Measurements from ENCODE around the gene CELA2B.
"Not testable (repeated sequence)": the region's sequence is repeated elsewhere in the genome, so short reads cannot be mapped to it uniquely, and the experiment has no call there.

The CELA2B gene

DNA sequence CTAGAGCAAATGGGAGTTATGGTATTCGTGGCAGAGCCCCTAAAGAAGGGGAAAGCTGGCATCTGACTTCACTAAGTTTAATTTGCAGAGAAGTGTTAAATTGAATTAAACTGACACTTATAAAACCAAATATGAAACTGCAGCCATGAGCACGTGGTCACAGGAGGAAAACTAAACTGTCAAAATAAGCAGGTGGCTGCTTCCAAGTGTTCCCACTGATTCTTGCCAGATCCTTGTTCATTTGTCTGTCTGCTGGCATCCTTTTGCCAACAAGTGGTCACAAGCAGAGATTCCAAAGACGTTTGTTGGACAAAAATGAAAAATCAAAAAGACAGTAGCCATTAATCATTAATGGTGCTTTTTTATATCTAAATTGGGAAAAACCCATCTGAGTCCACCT, 6.5 kb upstream of the CELA2B start:
- no peak for DNase-seq

DNA sequence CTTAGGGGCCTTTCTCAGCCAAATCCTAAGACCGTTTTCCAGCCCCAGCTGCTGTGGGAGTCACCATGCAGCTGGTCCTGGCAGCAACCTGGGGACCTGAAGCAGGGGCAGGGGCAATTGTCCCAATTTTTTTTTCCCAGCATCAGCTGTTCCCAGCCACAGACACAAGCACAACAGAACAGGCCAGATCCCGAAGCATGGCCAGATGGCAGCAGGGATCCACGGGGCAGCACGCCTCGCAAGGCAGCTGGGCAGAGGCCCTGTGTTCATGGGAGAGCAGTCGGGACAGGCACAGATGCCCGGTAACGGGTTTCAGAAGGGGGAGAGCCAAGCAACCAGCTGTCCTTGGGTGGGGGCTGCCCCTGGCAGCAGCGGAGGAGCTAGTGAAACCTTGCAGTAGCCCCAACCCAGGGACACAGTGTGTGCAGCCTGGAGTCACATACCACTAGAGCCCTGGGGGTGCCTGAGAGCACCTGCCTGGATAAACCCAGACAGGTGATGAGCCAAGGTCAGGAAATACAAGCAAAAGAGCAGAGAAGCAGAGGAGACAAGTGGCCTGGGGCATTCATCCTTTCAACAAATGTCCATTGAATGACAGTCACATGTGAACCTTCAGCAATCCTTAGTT, 6.0 kb upstream of the CELA2B start:
- not testable (repeated sequence) for DNase-seq

DNA sequence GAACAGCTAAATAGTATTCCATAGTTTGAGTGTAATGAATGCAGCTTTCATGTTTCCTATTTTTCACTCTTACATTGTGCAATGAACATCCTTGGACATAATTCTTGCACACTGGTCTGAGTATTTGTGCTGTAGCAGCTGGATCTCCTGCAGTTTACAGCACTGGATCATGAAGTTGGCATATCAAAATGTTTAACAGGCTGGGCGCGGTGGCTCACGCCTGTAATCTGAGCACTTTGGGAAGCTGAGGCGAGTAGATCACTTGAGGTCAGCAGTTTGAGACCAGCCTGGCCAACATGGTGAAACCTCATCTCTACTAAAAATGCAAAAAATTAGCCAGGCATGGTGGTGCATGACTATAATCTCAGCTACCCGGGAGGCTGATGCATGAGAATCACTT, 4.8 kb upstream of the CELA2B start:
- not testable (repeated sequence) for DNase-seq

DNA sequence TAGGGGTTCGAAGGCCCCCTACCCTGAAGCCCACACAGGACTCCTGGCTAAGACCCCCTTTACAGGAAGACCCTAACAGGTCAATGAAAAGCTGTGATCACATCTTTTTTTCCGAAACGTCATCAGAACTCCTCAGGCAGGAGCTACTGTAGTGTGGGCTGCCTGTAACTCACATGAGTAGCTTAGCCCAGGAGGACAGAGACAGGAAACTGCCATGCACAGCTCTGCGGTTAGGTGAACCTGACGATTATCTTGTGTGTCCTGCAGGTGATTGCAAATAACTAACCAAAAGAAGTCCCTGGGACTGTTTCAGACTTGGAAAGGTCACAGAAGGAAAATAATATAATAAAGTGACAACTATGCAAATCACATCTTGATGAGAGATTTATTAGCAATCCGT, 4.2 kb upstream of the CELA2B start:
- DNase-seq: not testable (repeated sequence)

DNA sequence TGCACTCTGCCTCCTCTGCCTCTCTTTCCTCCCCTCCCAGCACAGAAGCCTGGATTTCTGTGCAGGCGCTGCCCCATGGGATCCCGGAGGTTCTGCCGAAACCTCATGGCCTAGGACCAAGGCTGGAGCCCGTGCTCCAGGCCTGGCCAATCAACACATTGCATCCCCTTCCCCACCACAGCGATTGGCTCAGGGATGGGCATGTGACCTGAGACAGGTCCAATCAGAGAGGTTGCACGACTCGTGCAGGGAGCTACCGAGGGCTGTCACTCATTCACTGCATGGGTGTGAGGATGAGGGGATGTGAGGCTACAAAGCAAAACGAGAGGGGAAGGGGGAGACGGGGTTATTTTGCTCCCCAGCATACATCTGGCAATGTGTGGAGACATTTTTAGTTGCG, 3.3 kb upstream of the CELA2B start:
- no peak for DNase-seq

DNA sequence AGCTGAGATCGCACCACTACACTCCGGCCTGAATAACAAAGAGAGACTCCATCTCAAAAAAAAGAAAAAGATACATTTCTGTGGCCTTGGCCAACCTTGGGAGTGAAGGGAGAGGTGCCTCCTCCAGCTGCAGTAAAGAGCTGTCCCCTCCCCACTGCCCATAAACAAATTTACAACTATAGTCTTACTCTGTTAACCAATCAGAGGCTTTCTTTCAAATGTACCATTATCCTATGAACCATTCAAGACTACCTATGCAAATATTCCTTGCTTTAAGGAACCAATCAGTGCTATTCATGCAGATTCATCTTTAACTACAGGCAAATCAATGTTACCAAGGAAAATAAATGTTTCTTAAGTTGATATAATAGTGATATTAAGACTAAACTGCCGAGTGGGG, 1.0 kb downstream of the CELA2B start:
- no peak for DNase-seq

DNA sequence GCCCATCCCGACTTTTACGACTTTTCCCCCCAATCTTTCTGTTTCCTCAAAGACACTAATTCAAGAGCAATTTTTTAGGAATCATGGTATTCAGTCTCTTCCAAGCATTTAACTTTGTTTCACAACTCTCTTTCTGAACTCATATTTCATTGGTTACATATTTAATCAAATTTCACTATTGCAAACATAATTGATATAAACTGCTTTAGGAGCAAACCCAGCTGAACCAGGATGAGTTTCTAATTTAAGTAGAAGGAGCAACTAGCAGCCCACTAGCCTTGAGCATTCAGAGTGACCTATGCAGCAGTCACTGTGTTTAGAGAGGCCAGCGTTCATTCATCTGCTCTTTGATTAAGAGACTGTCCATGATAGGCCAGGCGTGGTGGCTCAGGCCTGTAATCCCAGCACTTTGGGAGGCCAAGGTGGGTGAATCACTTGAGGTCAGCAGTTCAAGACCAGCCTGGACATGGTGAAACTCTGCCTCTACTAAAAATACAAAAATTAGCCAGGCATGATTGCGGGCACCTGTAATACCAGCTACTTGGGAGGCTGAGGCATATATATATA, 1.8 kb downstream of the CELA2B start:
- no peak for DNase-seq

DNA sequence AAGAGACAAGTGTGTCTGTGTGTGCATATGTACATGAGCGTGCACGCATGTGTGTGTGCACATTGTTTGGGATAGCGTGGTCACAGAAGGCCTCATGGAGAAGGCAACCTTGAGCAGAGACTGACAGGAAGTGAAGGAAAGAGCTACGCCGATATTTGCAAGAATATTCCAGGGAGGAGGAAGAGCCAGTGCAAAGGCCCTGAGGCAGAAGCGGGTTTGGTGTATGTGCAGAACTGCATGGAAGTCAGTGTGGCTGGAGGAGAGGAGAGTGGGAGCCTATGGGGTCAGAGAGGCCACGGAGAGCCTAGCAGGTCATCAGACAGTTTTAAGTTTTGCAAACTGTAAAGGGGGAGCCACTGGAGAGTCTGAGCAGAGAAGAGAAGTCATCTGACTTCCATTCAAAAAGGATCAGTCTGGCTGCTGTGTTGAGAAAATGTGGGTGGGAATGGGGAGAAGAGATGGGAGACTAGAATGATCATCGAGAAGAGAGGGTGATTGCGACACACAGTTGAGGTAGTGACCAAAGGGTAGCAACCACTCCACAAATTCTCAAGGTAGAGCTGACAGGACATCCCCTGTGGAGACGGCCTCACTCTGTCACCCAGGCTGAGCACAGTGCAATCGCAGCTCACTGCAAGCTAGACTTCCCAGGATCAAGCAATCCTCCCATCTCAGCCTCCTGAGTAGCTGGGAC, 3.9 kb downstream of the CELA2B start:
- no peak for DNase-seq

DNA sequence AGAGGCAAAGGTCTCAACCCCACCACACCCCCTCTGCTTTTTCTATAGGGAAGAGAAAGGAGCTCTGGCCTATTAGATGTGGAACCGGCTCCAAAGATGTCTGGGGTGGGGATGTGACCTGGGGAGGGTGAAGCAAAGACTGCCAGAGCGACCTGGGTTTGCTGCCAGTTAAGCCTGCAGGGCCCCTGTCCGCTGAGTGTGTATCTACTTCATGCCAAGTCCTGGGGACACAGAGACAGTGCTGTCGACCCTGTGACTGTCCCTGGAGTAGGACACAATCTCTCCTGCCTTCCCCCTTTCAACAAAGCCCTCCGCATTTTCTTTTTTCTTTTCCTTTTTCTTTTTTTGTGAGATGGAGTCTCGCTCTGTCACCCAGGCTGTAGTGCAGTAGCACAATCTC, 6.6 kb downstream of the CELA2B start:
- DNase-seq: not testable (repeated sequence)

DNA sequence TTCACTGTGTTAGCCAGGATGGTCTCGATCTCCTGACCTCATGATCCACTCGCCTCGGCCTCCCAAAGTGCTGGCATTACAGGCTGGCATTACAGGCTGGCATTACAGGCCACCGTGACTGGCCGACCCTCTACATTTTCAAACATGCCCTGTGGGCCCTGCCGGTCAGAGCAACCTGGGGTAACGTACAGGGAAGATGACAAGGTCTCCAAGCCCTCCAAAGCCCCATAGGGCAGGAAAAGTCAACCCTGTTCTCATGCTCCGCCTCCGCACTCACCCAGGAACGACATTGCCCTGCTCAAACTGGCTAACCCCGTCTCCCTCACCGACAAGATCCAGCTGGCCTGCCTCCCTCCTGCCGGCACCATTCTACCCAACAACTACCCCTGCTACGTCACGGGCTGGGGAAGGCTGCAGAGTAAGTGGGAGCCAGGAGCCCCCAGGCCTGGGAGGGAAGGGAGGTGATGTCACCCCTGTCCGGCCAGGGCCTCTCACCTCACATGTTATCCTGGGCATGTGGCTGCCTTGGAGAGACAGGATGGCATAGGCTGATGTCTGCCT, 7.2 kb downstream of the CELA2B start:
- not testable (repeated sequence) for DNase-seq

DNA sequence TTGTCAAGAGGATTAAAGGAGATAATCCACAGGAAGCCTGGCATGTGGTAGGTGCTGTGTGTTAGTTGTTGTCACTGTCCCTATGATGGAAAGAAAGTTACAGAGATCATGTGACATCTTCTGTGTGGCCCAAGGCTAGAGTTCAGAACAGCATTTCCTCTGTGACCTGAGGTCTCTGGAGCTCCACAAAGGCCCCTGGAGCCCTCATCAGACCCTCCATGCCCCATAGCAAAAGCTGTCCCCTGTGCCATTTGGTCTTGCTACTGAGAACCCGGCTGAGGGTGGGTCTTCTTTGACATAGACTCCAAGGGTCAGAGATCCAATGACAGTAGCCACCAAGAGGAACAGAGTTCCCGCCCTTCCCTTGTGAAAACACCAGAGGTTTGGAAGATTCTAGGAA, 8.1 kb downstream of the CELA2B start:
- no peak for DNase-seq

DNA sequence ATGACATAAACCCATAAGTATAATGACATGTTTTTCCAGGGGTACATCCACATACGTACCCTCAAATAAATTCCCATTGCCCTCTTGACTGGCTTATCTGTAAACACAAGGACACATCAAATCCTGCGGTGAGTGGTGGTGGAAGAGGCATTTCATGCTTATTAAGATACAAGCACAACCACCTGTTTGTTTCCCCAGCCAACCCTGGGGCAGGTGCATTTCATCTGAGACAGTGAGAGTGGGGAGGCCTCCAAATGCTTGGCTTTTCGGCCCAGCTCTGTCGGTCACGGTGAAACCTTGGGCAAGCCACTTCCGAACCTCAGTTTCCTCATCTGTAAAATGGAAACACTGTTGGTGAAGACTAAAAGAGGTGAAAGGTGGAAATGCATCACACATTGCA, 8.5 kb downstream of the CELA2B start:
- not testable (repeated sequence) for DNase-seq

DNA sequence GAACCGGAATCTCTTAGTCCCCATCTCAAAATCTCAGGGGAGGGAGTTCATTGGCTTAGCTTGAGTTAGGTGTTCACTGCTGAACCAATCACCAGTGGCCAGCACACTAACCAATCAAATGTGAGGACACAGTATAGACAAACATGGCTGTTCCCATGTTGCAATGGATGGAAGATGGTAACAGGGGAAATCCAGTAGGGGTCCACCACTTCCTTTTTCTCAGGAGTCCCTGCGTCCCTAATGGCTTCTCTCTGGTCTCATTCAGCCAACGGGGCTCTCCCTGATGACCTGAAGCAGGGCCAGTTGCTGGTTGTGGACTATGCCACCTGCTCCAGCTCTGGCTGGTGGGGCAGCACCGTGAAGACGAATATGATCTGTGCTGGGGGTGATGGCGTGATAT, 9.7 kb downstream of the CELA2B start:
- no peak for DNase-seq

DNA sequence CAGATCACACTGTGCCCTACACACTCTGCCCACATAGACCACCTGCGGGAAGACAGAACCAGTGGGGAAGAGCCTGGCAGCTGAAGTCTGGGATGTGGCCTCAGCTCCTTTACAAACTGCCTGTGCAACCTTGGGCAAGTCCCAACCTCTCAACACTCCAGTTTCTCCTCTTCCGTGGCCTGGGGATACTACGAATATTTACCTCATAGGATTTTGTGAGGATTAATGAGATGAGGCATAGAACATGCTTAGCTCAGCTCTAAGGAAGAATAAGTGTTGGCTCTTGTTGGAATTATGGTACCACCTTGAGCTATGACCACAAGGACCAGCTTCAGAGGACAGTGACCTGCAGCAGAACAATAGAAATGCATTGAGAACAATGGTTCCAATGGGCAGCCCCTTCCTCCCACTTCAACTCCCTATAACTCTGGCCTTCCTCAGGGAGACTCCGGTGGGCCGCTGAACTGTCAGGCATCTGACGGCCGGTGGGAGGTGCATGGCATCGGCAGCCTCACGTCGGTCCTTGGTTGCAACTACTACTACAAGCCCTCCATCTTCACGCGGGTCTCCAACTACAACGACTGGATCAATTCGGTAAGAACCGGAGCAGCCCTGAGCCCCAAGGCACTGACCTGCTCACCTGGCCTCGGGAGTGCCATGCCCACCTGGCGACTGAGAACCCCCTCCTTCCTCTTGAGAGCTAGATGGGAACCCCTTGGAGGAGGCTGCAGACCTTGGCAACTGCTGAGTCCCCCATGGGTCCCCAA, 11.1 kb downstream of the CELA2B start:
- DNase-seq: not testable (repeated sequence)

DNA sequence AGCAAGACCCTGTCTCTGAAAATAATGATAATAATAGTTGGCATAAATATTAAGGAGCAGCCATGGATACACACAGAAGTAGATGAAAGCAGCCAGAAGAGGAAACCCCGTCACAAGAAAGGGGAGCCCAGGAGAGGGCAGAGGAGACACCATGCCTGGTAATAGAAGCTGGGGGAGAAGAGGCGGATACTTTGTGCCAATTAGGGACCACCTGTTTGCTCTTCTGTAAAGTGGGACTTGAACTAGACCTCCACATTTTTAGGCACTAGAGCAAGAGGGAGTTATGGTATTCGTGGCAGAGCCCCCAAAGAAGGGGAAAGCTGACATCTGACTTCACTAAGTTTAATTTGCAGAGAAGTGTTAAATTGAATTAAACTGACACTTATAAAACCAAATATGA, 12.5 kb downstream of the CELA2B start:
- DNase-seq: no peak

DNA sequence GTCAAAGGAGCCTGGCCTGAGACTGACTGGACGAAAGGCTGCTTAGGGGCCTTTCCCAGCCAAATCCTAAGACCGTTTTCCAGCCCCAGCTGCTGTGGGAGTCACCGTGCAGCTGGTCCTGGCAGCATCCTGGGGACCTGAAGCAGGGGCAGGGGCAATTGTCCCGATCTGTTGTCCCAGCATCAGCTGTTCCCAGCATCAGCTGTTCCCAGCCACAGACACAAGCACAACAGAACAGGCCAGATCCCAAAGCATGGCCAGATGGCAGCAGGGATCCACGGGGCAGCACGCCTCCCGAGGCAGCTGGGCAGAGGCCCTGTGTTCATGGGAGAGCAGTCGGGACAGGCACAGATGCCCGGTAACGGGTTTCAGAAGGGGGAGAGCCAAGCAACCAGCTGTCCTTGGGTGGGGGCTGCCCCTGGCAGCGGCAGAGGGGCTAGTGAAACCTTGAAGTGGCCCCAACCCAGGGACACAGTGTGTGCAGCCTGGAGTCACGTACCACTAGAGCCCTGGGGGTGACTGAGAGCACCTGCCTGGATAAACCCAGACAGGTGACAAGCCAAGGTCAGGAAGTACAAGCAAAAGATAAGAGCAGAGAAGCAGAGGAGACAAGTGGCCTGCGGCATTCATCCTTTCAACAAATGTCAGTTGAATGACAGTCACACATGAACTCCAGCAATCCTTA, 13.3 kb downstream of the CELA2B start:
- DNase-seq: peak; percentile 60 to 78 (median 63)

DNA sequence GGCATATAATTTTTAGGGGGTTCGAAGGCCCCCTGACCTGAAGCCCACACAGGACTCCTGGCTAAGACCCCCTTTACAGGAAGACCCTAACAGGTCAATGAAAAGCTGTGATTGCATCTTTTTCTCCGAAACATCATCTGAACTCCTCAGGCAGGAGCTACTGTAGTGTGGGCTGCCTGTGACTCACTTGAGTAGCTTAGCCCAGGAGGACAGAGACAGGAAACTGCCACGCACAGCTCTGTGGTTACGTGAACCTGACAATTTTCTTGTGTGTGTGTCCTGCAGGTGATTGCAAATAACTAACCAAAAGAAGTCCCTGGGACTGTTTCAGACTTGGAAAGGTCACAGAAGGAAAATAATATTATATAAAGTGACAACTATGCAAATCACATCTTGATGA, 15.1 kb downstream of the CELA2B start:
- not testable (repeated sequence) for DNase-seq

DNA sequence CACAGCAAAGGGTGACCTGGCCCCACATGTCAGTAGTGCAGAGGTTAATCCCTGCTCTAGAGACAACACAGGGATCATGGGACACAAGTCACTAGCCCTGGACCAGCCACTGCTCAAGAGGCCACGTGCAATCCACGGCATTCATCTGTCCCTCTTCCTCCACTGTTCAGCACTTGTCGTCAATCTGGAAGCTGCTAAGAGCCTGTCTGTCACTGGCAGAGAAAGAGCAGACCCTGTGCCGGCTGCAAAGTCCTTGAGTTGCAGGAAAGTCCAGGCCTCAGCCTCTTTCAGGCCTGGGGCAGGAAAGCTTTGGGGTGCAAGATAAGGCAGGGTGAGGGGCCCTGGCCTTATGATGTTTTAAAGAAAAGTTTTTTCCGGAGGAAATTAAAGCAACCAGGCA, 16.7 kb downstream of the CELA2B start:
- DNase-seq: no peak

DNA sequence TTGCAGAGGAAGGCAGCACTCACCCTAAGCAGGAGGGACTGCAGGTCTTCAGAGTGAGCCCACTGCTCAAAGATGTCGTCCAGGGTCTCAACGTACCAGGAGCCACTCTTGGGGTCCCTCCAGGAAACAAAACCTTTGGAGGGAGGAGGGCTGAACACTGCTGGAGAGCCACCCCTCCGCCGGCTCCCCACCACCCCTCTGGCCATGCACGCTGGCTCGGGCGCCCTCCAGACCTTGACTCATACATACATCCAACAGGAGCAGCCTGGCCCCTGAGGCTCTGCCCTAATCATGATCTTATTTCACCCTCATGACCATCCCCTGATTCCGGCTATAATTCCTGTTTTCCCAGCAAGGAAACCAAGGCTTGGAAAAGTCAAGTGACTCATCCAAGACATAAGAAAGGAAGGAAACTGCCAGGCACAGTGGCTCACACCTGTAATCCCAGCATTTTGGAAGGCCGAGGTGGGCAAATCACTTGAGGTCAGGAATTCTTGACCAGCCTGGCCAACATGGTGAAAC, 18.0 kb downstream of the CELA2B start:
- DNase-seq: no peak

DNA sequence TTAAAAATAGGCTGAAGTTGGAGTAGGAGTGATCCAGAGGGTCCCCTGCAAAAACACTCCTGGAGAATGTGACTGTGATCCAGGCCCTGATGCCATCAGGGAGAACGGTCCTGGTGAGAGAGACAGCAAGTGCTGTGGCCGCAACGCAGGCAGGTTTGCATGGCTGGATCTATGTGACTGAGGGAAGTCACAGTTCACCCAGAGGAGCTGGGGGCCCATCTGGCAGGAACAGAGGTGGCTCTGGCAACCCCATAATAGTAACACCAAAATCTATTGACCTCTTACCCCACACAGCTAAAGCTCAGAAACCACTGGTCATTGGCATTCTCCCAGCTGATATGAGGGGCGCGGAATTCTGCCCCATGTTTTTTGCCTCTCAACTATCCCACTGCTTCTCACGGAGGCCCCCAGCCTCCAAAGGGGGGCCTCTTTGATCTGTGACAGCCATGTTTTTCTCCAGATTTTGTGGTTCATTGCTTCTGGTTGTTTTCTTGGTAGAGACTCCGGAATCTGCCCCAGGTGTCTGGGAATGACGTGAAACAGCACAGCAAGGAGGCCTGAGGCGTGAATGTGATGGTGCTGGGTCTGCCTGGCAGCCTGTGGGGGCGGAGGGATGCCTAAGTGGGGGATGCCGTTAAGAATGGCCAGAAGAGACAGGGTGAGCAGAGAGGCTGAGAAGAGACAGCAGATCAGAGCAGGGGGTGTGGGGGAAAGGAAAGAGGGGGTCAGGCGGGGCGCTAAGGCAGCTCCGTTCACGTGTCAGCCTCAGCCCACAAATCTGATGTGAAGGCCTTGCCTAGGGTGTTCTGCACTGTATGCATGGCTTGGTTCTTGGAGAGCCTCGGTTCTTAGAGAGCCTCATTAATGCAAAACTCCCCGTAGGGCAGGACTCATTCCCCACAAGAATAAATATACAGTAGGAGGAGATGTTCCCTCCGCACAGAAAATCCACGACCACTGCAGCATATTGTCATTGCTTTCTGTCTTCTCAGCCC, 24.6 kb downstream of the CELA2B start:
- no peak for DNase-seq
